ENCODE results near the gene HEYL.

Gene HEYL

DNA sequence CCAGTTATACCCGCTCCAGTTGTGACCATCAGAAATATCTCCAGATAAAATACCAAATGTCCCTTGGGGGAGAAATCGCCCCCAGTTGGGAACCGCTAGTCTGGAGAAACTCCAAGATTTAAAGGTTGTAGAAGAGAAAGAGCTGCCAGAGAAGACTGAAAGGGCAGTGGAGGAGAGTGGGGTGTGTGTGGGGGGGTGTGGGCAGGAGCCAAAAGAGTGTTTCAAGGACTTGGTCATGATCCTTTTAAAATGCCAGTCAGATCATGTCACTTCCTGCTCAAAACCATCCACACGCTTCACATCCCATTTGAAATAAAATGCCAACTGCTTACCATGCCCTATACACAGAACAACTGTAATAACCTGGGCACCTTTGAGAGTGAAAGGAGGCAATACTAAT lies 3.4 kb upstream of the HEYL start:
- peaks cover 0 to 2% of the 10 kb centered on the region in 2 donors for H3K4me1 Mint-ChIP-seq
- DNase-seq (no peak), ATAC-seq (replicated peaks) (no peak)
- peaks cover 3 to 9% of the 10 kb centered on the region in 2 donors for H3K9me3 Mint-ChIP-seq
- H3K36me3 Mint-ChIP-seq: no peaks in the 10 kb centered on the region
- no peak overlapping the region for H3K4me3 Mint-ChIP-seq
- H3K27me3 Mint-ChIP-seq: peaks cover 33 to 39% of the 10 kb centered on the region in 2 donors
- no peak overlapping the region for H3K27ac Mint-ChIP-seq

DNA sequence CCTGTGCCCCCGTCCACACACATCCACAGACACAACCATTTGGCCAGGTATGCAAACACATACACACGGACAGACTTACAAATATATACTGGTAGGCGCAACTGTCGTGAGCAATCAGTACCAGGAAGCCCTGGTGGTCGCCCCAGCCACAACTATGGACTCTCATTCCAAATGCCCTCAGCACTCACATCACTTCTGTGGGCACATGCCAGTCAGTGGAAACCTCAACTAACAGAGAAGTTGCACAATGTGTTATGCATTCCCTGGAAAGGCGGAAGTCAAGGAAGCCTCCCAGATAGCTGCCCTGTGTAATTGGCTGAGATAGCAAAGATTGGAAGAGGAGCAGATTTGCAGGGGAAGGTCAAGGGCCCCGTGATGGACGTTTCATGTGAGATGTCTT lies 1.4 kb upstream of the HEYL start:
- Mint-ChIP-seq H3K27ac (no peak overlapping the region), H3K9me3 (peaks cover 3 to 9% of the 10 kb centered on the region in 2 donors), H3K27me3 (peaks cover 33 to 51% of the 10 kb centered on the region in 2 donors), H3K4me1 (peaks cover 0 to 2% of the 10 kb centered on the region in 2 donors), H3K4me3 (no peak overlapping the region), H3K36me3 (no peaks in the 10 kb centered on the region)
- DNase-seq (no peak), ATAC-seq (replicated peaks) (no peak)

DNA sequence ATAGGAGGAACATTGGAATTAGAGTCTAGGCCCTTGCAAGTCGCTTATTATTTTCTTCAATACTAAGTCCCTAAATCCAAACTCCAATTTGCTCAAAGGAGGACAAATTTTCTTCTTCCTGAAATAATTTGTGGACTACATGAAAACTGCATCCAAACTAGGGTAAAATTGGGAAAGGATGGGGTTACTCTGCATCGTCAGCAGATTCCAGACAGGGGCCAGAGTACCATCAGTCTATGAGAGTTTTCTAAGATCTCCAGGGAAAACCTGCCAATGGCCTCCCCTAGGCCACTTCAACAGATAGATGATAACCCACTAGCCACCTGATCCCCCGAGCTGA lies 508 bp downstream of the HEYL start:
- ATAC-seq (replicated peaks) (no peak), DNase-seq (no peak)
- peaks cover 0 to 2% of the 10 kb centered on the region in 2 donors for H3K4me1 Mint-ChIP-seq
- H3K27me3 Mint-ChIP-seq: peaks cover 43 to 65% of the 10 kb centered on the region in 2 donors
- H3K27ac Mint-ChIP-seq: no peak overlapping the region
- H3K9me3 Mint-ChIP-seq: peaks cover 3 to 8% of the 10 kb centered on the region in 2 donors
- no peaks in the 10 kb centered on the region for H3K36me3 Mint-ChIP-seq
- peak overlapping the region; percentile 62 to 72 for H3K4me3 Mint-ChIP-seq

DNA sequence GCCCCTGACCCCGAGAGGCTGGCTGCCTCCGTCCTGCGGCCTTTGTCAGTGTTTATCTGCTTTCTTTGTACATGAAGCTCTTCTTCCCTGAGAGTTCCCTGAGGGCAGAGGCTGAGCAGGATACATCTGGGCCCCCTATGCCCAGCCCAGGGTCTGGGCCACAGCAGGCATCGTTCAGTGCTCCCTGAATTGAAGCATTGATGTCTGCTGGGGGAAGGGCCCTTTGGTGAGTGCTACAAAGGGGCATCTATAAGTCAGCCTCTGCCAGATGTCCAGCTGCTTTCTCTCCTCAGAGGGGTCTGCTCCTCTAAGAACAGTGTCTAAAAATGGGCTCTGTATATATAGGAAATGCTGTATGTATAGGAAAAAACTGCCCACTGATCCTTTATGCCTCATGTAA lies 2.1 kb downstream of the HEYL start:
- H3K27ac Mint-ChIP-seq: no peak overlapping the region
- H3K27me3 Mint-ChIP-seq: peaks cover 50 to 73% of the 10 kb centered on the region in 2 donors
- no peaks in the 10 kb centered on the region for H3K9me3 Mint-ChIP-seq
- H3K4me1 Mint-ChIP-seq: peaks cover 0 to 2% of the 10 kb centered on the region in 2 donors
- ATAC-seq (replicated peaks) (no peak), DNase-seq (no peak)
- H3K4me3 Mint-ChIP-seq: no peak overlapping the region
- H3K36me3 Mint-ChIP-seq: no peaks in the 10 kb centered on the region

DNA sequence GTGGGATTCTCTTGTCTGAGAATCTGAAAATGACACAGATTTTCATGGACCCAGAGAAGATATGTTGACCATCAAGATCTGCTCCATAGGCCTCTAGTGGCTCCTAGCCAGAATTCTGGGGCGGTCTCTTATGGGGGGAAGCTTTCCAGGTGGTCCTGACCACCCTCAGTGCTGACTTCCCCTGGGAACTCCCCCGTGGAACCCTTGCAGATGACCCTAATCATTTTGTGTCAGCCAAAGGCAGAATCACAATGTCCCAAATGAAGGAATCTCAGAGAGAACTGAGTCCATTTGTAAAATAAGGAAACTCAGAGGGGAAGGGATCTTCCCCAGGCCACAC lies 3.6 kb downstream of the HEYL start:
- DNase-seq (no peak), ATAC-seq (replicated peaks) (no peak)
- H3K4me1 Mint-ChIP-seq: peaks cover 0 to 2% of the 10 kb centered on the region in 2 donors
- no peak overlapping the region for H3K27ac Mint-ChIP-seq
- H3K9me3 Mint-ChIP-seq: no peaks in the 10 kb centered on the region
- H3K27me3 Mint-ChIP-seq: peaks cover 49 to 74% of the 10 kb centered on the region in 2 donors
- H3K36me3 Mint-ChIP-seq: no peaks in the 10 kb centered on the region
- no peak overlapping the region for H3K4me3 Mint-ChIP-seq

DNA sequence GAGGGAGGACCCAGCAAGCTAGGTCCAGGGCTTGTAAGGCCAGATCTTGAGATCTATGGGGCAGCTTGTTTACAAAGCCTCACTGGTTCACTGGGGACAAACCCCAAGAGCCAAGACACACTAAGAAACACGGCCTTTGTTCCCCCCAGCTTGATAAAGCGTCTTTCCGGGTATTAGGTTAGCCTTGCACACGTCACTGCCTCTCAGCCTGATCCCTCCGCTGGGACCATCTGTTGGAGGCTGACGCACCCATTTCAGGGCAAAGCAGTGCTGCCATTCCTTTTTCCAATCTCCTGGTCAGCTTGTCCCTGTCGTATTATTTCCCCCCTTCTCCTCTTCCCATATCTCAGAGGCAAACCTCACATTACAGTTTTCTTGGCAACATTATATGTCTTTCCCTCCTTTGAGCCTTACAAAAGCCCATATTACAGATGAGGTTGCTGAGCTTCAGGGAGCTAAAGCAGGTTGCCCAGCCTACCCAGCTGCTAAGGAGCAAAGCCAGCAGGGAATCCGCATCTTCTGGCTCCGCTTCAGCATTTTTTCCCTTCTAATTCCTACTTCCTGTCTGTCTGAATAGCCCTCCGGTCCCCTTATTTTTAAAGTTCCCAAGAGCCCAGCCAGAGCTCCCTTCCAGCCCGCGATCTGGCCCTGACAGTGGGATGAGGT lies 4.1 kb downstream of the HEYL start:
- H3K27ac Mint-ChIP-seq: no peak overlapping the region
- H3K4me3 Mint-ChIP-seq: no peak overlapping the region
- H3K4me1 Mint-ChIP-seq: peaks cover 0 to 2% of the 10 kb centered on the region in 2 donors
- H3K36me3 Mint-ChIP-seq: no peaks in the 10 kb centered on the region
- no peak for DNase-seq
- peaks cover 47 to 69% of the 10 kb centered on the region in 2 donors for H3K27me3 Mint-ChIP-seq
- no peak for ATAC-seq (replicated peaks)
- H3K9me3 Mint-ChIP-seq: no peaks in the 10 kb centered on the region

DNA sequence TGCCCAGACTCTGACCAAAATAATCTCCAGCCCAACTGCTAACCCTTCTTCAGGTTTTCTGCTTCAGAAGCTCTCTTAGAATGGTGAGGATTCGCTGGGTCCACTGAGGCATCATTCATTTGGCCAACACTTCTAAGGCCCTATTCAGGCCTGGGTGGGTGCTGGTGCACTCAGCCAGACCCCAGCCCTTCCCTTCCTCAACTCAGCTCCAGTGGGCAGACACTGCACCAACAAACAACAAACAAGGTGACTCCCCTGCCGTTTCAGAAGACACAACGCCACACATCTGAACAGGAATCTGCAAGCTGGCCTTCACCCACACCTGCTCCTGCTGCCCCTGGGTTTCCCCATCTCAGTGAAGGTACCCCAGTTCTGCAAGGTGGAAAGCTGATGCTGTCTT lies 6.0 kb downstream of the HEYL start:
- H3K27me3 Mint-ChIP-seq: peaks cover 39 to 52% of the 10 kb centered on the region in 2 donors
- no peaks in the 10 kb centered on the region for H3K36me3 Mint-ChIP-seq

DNA sequence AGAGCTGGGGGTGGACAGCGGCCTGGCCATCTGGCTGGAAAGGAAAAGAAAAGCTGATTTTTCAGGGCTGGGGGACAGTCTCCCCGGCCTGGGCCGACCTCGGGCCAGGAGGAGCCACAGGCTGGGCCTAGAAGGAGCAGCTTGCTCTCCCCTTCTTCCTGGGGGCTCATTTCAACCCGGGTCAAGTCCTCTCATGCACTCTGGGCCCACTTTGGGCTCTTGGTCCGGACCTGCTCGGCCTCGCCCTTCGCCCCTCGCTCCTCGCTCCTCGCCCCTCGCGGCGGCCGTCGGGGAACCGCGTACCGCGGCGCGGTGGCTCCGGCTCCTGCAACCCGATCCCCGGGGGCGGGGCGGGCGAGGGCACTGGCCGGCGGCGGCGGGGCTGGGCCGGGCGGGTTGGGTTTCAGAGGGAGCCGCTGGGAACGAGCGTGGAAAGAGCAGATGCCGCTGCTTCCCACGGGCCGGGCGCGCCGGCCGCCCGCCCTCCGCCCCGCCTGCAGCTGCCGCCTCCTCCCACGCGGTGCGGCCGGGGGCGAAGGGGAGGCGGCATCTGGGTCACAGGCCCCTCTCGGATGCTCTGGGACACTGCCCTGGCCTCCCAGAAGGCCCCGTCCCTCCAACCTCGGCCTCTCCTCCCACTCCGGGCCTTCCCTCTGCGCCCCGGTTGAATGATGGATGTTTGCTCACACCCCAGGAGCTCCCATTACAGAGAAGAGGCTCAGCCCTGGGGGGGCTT lies 6.6 kb downstream of the HEYL start:
- no peak overlapping the region for H3K4me3 Mint-ChIP-seq
- peaks cover 36 to 46% of the 10 kb centered on the region in 2 donors for H3K27me3 Mint-ChIP-seq
- ATAC-seq (replicated peaks) (no peak), DNase-seq (no peak)
- no peaks in the 10 kb centered on the region for H3K9me3 Mint-ChIP-seq
- no peaks in the 10 kb centered on the region for H3K36me3 Mint-ChIP-seq
- no peaks in the 10 kb centered on the region for H3K4me1 Mint-ChIP-seq
- H3K27ac Mint-ChIP-seq: no peak overlapping the region

More for the DNA sequence above, 6.0 kb downstream of the HEYL start:
- Mint-ChIP-seq H3K4me1 (no peaks in the 10 kb centered on the region), H3K9me3 (no peaks in the 10 kb centered on the region), H3K27ac (no peak overlapping the region), H3K4me3 (no peak overlapping the region)
- DNase-seq: no peak
- no peak for ATAC-seq (replicated peaks)

DNA sequence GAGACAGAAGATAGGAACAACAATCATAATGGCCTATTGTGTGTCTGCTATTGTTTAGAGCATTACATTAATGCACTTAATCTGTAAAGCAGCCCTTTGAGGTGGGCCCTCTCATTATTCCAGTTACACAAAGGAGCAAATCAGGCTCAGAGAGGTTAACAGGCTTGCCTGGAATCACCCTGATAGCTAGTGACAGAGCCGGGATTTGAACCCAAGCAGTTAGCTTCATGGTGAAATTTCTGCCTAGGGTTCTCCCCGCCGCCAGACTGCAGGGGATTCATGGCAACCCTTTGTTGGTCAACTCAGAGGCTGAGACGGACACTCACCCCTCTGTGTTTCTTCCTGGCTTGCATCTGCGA lies 7.1 kb downstream of the HEYL start:
- Mint-ChIP-seq H3K36me3 (no peaks in the 10 kb centered on the region), H3K4me3 (no peak overlapping the region), H3K9me3 (no peaks in the 10 kb centered on the region), H3K4me1 (no peaks in the 10 kb centered on the region), H3K27ac (no peak overlapping the region), H3K27me3 (peaks cover 33 to 41% of the 10 kb centered on the region in 2 donors)
- ATAC-seq (replicated peaks) (no peak), DNase-seq (no peak)

DNA sequence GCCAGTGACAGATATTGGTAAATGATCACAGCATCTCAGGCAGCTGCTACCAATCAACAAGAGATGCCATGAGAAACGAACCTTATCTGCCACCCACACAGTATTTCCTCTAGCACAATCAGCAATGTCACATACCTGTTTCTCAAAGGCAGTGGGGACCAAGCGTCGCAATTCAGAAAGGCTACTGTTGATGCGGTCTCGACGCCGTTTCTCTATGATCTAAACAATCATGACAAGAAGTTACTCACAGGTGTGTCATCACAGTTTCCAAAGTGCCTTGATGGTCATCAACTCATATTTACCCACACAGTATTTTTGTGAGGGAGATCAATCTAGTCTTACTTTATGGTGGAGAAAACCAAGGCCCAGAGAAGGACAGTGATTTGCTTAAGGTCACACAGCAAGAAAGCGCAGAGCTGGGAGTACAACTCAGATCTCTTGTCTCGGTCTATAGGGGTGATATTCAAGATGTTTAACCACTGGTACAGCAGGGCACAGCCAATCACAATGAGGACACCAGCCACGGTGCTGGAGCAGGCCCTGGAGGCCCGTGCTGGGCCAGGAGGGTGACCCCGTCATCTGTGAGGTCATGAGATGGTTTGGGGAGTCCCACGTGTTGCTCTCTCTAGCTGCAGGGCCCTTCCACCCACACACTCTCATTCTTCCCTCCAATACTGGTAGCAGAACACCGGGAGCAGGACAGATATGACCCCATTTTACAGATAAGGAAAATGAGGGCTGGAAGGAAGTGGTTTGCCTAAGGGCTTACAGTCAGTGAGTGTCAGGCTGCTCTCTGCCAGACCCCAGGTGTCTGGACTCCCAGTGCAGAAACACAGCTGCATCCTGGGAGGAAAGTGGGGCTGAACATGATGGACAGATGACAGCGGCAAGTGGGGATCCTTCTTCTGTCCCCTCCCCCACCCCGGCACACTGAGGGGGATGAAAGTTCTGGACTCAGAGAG lies 7.8 kb downstream of the HEYL start:
- Mint-ChIP-seq H3K9me3 (no peaks in the 10 kb centered on the region), H3K4me3 (no peak overlapping the region), H3K36me3 (no peaks in the 10 kb centered on the region), H3K27ac (no peak overlapping the region), H3K27me3 (peaks cover 31 to 35% of the 10 kb centered on the region in 2 donors), H3K4me1 (no peaks in the 10 kb centered on the region)
- no peak for ATAC-seq (replicated peaks)
- no peak for DNase-seq

DNA sequence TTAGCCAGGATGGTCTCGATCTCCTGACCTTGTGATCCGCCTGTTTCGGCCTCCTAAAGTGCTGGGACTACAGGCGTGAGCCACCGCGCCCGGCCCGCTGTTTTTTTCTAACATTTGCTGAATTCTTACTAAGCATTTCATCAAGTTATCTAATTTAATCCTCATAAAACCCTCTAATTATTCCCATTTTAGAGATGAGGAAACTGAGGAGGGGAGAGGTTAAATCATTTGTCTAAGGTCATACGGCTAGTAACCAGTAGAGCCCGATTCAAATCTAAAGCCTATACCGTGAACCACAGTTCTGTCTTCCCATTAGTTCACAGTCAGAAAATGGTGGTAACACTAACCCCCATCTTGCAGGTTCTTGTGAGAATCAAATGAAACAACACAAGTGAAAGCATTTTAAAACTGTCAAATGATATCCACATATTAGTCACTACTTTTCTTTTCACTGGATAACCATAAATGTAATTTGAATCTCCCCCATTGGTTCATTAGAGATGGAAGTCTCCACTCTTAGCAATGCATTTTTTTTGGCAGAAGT lies 10.6 kb downstream of the HEYL start:
- no peaks in the 10 kb centered on the region for H3K4me1 Mint-ChIP-seq
- H3K27me3 Mint-ChIP-seq: peaks cover 24 to 31% of the 10 kb centered on the region in 2 donors
- H3K27ac Mint-ChIP-seq: no peak overlapping the region
- H3K9me3 Mint-ChIP-seq: no peaks in the 10 kb centered on the region
- no peaks in the 10 kb centered on the region for H3K36me3 Mint-ChIP-seq
- H3K4me3 Mint-ChIP-seq: no peak overlapping the region
- ATAC-seq (replicated peaks) (no peak), DNase-seq (no peak)

DNA sequence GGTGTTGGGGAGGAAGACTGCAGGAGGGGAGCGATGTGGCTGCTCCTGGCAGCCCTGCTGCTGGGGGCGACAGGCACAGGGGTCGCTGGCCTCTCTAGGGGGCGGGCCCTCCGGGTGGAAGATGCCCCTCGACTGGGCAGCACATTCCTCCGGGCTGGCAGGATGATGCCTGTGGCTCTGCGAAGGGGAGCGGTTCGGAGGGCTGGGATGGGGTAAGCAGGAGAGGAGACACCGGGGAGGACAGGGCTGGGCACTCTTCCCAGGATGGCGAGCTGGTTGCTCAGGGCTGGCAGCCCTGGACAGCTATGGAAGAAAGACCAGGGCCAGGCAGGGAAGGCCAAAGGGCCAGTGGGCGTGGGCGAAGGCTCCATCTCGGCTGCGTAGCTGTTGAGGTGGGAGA lies 12.8 kb downstream of the HEYL start:
- Mint-ChIP-seq H3K27ac (no peak overlapping the region), H3K4me3 (no peak overlapping the region), H3K9me3 (no peaks in the 10 kb centered on the region), H3K27me3 (peaks cover 23 to 33% of the 10 kb centered on the region in 2 donors), H3K4me1 (no peaks in the 10 kb centered on the region), H3K36me3 (no peaks in the 10 kb centered on the region)
- ATAC-seq (replicated peaks): no peak
- DNase-seq: no peak

DNA sequence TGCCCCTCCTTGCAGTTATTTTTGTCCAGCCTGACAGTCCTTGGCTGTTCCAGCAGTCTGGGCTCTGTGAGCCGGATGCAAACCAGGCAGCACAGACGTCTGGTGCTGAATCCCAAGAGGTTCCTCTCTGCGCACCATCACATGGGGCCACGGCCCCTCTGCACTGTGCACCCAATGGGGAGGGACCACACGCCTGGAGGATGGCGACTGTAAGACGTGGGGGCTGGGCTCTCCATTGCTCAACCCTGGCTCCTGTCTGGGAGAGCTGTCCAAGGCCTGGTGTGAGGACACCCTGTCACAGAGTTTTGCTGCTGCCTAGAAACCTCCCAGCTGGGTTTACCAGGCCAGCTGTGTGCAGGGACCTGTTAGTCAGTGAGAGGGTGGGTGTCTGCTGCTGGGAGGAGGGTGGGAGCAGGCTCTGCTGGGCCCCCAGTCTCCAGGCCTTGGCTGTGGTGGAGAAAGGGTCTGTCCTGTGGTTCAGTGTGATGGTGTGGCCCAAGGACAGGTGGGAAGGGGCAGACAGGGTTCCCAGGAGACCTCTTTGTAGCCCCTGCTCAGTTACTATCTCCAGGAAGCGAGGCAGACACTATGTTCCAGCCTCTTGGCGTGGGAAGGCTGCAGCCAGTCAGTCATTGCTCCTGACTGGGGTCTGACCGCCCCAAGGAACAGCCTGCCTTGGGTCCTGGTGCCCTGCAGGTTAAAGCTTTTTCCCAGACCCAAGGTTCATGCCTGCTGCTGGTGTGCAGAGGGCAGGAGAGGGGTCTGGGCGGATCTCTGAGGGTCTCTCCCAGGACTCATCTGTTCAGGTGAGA lies 13.8 kb downstream of the HEYL start:
- H3K27ac Mint-ChIP-seq: peak overlapping the region; percentile 11
- no peak for DNase-seq
- no peaks in the 10 kb centered on the region for H3K36me3 Mint-ChIP-seq
- H3K9me3 Mint-ChIP-seq: no peaks in the 10 kb centered on the region
- no peak for ATAC-seq (replicated peaks)
- H3K27me3 Mint-ChIP-seq: peaks cover 23 to 27% of the 10 kb centered on the region in 2 donors
- no peak overlapping the region for H3K4me3 Mint-ChIP-seq
- no peaks in the 10 kb centered on the region for H3K4me1 Mint-ChIP-seq

DNA sequence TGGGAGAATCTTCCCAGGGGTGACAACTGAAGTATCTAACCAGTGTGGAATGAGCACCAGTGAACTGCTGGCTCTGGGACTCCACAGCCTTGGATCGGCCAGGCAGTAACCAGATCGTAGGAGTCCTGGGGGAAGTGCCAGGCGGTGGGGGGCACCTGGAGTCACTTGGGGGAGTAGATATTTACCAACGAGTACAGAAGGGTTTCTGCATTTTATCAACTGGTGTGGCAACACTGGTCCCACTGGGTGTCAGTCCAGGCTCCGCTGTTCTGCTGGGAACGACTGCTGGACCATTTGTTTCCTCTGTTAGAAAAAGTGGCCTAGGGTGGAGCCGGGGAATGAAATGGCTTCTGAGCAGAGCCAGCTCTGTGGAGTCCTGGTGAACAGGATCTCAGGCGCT lies 14.4 kb downstream of the HEYL start:
- Mint-ChIP-seq H3K4me1 (no peaks in the 10 kb centered on the region), H3K36me3 (no peaks in the 10 kb centered on the region), H3K9me3 (no peaks in the 10 kb centered on the region), H3K27me3 (peaks cover 20 to 27% of the 10 kb centered on the region in 2 donors), H3K4me3 (no peak overlapping the region), H3K27ac (no peak overlapping the region)
- no peak for DNase-seq
- no peak for ATAC-seq (replicated peaks)

Measured in stimulated activated naive B cell treated with anti-CD40 and anti-IgM and Interleukin-4, amounts not matched to agents 10 μg/mL and 1 μg/mL and 100 μg/mL, for 72 hours (primary cell).